Fibroblast of skin of scalp (primary cell): Measurements from ENCODE around the gene ISYNA1.

Experiments used
- DNase-seq: peaks from one replicate; pipeline ENCODE4 v3.0.0-alpha.2; 2013

The ISYNA1 gene

DNA sequence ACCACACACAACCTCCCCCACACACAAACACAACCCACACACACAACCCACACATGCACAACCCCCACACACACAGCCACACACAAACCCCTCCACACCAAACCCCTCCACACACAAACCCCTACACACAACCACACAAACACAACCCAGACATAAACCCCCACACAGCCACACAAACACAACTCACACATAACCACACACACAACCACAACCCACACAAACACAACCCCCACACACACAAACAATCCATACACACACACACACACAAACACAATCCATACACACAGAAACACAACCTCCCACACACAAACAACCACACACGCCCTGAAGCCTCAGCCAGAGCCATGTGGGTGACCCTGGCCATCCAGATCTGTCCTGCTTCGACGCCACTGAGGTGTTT is 30.0 kb upstream of the ISYNA1 start:
- DNase-seq, result no peak

DNA sequence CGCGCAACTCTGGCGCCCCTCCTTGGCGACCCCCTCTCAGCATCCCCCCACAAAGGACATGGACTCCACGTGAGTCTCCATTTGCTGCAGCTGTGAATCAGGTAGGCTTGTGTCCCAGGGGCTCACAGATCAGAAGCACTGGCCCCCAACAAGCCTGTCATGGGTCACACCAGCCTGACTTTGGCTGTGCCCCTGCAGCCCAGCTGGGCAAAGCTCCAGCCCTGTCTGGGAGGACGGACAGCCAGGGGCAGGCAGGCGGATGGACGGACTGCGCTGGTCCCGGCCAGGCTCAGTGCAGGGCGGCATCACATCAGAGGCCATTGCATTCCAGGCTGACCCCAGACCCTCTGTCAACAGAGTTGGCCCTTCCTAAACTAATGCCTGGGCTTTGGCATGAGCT is 28.4 kb upstream of the ISYNA1 start:
- DNase-seq, result no peak

DNA sequence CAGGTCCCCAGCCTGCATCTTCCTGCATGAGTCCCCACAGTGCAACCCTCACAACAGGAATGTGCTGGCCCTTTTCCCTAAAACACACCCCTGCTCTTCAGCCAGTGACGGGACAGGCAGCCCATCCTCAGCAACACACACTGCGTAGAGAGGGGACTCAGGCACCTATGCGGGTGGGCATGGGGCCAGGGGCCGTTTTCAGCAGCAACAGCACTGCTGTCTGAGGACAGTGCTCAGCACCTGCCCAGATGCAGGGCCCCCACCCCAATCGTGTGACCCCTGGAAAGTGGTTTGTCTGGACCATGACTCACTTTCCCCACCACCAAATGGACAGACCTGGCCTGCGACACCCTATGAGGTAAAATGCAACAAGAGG is 28.0 kb upstream of the ISYNA1 start:
- DNase-seq, result no peak

DNA sequence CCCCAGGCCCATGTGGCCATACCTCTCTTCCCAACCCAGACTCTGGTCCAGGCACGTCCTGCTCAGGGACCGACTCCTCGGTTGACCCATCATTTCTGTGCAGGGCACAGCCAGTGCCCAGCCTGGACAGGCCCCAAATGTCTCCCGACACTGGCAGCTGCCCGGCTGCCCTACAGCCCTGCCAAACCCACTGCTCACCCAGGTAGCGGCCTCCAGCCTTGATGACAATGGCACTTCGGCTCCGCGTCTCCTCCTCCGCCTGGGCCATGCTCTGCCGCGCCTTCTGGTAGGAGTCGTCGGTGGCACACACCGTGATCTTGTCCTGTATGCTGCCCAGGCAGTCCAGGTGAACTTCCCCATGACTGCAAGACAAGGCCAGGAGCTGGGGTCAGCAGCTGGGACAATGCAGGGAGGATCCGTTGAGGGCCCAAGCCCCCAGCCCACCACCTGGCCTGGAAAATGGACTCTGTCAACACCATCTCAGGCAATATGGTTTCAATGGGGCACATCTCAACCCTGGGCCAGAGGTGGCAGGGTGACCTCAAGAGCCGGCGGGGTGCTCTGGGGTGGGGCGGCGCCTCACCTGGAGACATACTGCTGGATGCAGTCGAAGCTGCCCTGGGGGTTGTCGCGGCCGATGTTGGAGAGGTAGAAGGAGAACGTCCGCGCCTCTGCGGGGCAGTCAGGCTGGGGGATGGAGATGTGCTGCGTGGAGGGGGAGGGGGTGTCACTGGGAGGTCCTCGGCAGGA is 27.5 kb upstream of the ISYNA1 start:
- DNase-seq, result no peak

DNA sequence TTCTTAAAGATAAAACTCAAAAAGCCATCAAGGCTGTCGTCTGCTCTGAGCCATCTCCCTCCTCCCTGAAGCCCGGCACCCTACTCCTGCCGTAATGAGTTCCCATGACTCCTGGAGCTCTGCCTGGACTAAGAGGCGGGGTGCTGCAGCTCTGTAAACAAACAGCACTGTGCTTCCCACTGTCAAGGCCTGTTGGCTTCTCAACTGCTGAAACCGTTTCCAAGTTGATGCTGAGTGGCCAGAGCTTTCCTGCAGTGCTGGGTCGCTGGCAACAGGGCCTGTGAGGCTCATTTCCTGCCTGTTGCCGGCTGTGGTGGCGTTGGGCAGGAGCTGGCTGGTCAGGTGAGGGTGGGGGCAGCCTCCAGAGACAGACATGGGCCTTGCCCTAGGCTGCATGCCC is 26.7 kb upstream of the ISYNA1 start:
- DNase-seq, result peak; percentile 46

DNA sequence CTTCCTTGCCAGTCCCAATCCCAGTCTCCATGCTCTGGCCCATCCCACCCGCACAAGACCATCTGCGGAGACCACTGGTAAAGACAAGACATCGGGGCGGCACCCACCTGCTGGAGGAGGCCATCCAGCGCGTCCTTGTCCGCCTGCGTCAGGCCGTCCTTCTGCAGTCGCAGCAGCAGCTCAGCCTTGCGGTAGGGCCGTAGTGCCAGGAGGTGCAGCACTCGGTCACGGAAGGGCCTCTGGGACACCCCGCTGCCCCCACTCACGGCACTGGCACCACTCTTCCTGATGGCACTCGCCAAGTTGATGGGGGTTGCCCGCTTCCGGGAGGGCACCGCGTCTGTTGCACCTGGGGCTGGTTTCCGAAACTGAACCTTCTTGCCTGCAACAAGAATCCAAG is 23.5 kb upstream of the ISYNA1 start:
- DNase-seq, result no peak

DNA sequence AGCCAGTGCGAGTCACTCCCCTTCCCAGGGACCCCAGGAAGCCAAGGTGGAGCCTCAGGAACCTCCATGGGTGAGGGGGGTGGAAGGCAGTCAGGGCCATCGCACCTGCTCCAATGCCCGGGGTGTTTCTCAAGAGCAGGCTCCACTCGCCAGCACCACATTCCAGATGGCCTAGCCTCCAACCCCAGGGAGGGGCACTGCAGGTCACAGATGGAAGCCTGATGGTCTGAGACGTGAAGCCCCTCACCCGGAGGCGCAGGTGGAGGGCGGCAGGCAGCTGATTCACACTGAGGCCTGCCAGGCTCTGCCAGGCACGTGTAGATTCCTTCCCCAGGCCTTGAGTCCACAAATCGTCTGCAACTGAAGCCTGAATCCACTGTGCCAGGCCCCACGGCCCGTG is 23.0 kb upstream of the ISYNA1 start:
- no peak for DNase-seq

DNA sequence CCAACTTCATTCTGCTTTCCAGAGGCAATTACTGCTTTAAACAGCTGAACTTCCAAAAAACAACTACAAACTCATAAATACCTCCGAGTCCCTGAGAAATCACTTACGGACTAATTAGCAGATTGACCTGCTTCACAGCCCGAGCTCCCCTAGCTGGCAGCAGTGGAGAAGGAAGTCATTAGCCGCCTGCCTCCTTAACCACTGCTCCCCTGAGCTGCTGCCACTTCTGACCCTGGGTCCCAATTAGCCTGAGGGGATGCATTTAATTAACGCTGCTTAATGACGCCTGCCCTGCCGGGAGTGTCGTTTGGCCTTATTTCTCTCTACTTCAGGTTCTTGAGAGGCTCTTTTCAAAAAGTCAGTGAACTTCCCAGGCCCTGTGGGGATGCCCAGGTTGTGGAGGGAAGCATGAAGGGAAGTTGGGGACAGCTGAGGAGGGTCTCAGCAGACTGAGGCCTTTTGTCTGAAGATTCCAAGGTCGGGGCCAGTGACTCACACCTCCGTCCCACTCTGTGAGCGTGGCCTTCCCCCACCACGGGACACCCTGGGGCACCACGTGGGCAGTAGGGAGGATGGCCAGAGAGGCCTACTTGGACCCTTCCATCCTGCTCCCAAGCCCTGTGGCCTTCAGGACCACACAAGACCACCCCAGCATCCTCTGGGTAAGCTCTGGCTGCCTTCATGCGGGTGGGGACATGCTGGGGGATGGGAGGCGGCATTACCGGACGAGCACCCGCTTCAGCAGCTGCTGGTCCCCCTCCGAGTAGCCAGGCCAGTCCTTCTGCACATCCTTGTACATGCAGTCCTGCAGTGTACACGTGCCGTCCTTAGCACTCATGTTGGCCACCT is 19.8 kb upstream of the ISYNA1 start:
- DNase-seq, result no peak

DNA sequence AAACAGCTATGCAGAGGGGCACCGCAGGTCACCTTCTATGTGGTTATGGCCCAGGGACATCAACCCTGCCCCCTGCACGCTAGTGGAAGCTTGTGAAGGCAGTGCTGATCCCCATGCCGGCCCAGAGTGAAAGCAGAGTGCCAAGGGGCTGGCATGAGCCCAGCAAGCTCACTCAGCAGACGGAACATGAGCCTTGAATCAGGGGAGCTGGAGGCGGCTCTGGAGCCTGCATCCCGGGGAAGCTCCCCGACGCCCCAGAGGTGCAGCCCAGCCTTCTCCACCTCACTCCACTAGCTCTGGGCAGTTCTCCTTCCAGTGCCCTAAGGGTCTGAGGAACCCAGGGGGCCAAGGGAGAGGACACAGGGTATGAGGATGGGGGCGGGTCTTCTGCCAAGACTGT is 19.0 kb upstream of the ISYNA1 start:
- DNase-seq, result no peak

DNA sequence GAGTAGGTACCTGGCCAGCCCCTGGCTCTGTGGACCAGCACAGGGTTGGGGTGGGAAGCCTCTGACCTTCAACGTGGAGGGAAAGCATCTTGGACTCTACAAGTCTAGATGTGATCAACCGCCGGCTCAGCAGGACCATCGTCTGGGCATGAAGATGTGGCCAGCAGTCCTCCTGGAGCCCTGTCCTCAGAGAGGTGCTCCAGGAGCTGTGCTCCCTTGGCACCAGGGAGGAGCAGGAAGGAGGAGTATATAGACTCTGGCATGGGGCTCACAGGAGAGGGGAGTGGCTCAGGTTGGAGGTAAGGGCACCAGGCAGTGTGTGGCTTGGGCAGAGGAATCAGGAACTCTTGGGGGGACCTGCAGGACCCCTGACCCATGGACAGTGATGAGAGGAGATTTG is 18.3 kb upstream of the ISYNA1 start:
- DNase-seq, result no peak

DNA sequence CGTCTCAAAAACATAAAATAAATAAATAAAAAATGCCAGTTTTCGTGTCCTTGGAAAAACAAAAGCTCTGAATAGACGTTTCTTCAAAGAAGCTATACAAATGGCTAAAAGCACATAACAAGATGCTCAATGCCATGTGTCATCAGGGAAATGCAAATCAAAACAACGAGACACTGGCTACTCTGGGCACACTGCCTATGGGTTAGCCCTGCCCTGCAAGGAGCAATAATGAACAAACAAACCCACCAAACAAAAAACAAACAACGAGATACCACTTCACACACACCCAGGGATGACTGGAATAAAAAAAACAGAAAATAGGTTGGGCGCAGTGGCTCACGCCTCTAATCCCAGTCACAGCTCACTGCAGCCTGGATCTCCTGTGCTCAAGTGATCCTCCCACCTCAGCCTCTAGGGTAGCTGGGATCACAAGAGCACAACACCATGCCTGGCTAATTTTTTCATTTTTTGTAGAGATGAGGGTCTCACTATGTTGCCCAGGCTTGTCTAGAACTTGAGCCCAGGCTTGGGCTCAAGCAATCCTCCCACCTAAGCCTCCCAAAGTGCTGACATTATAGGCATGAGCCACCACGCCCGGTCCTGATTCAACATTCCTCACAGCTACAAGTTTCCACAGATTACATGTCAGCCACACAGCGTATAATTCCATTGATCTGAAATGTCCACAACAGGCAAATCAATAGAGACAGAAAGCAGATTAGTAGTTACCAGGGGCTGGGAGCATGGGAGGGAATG is 15.5 kb upstream of the ISYNA1 start:
- DNase-seq, result peak; percentile 52

DNA sequence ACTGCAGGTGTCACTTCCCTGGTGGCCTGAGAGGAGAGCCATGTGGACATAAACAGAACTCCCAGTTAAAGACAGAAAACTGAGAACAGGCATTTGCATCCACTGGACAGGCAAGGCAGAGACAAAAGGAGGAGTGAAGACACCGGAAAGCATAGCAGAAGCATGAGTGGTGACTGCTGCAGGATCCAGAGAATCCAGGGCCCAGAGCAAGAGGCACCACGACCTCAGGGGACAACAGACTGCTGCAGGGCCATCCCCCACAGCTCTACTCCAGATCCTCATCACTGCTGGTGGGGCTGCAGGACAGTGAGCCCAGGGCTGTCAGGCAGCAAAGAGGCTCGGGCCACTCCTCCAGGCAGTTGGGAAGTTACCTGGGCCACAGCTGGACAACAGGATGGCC is 14.5 kb upstream of the ISYNA1 start:
- no peak for DNase-seq

DNA sequence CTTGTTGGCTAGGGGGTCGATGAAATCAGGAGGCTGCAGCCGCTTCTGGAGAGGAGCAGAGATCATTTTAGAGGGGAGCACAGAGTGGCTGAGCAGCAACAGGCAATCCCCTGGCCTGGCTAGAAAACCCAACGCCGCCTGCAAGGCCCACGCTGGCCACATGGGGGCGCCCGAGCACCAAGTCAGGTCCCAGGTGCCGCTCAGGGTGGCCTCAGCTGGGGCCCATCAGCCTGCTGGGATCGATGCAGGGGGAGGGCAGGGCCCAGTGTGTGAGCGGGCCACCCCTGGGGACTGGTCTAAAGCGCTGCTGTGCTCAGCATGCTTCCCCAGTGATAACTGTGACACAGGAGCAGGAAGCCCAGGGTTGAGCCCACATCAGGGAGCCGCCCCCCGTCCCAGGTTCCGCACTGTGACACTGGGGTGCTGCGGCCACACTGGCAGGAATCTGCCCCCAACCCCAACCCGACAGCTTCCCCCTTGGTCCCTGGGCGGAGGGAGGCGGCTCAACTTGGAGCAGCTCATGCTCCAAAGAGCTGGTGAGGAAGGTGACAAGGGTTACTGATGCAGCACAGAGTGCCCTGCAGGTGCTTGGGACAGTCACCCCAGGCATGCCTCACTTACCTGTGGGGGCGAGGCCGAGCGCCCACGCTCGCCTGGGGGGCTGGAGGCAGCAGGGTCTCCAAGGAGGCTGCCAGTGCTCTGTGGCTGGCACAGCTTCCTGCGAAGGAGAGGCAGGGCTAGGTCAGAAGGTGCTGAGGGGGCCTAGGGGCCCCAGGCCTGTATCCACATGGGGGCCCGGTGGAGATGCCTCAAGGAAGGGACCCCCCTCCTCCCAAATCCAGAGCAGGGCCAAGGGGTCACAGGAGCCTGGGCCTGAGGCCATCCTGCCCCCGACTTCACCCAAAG is 13.3 kb upstream of the ISYNA1 start:
- peak; percentile 79 for DNase-seq

DNA sequence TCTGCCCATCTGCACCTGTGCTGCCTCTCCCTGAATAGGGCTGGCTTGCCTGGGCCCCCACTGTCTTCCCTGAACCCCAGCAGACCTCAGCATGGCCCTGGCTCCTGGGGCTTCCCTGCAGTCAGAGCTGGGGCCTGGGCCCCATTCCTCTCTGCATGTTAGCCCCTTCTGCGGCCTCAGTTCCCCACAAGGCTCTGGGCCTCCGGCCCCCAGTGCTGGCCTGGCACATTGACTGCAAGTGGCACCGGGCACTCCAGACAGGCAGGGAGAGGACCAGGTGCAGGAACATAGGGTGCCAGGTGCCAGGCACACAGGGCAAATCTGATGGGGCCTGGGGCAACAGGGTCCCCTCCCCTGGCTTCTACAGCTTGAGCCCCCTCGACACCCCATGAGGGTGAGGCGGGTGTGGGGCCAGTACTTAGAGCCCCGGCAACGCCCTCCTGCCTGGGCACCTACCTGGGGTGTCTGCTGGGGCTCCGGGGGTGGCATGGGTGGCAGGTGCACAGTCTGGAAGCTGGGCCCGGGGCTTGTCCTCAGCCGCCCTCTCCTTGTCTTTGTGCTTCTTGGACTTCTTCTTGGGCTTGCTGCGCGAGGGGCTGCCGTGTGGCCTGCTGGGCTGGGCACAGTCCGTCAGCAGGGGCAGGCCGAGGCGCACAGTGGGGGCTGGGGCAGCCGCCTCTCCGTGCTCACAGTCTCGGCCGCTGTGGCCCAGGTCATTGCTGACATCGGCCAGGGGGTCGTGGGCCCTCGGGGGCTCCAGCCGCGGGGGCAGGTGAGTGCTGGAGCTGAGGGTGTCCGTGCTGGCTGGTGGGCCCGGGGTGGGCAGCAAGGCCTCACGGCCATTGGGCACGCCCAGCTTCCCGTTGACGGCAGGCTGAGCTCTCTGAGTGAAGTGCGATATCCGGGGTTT is 12.3 kb upstream of the ISYNA1 start:
- no peak for DNase-seq

DNA sequence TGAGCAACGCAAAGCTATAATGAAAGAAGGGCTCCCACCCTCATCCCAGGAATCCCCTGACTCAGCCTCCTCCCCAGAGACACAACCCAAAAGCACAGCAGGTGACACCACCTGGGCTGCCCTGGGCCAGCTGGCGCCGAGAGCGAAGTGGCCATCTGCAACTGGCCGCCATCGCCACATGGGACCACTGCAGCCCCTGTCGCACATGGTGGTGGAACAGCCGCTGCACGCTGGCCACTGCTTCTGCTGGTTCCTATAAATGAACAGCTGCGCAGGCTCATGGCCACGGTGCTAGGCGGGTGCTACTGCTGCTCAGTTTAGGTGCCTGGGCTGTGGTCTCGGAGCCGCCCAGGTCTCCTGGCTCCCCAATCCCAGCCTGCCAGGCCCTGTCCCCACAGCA is 11.6 kb upstream of the ISYNA1 start:
- DNase-seq, result no peak

DNA sequence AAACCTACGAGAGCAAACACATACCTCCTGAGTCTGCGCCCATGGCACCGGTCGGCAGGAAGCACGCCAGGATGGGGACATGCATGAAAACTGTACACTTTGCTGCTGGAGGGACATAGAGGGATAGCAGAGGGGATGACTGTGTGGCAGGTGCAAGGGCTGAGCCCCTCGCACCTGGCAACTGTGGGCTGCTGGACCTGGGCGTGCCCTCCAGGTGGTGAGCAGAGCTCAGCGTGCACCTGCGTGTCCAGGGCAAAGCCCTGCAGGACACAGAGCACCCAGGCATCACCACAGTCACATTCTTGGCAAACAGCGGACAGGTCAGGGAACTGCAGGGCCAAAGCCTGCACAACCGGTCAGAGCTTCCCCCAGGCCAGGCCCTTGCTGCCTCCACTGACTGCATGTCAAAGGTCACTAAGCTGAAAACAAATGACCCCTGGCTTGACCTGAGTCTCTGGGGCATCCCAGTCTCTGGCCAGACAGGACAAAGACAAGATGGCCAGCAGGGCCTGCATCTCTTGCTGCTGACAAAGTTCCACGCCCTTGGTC is 9.0 kb upstream of the ISYNA1 start:
- no peak for DNase-seq

DNA sequence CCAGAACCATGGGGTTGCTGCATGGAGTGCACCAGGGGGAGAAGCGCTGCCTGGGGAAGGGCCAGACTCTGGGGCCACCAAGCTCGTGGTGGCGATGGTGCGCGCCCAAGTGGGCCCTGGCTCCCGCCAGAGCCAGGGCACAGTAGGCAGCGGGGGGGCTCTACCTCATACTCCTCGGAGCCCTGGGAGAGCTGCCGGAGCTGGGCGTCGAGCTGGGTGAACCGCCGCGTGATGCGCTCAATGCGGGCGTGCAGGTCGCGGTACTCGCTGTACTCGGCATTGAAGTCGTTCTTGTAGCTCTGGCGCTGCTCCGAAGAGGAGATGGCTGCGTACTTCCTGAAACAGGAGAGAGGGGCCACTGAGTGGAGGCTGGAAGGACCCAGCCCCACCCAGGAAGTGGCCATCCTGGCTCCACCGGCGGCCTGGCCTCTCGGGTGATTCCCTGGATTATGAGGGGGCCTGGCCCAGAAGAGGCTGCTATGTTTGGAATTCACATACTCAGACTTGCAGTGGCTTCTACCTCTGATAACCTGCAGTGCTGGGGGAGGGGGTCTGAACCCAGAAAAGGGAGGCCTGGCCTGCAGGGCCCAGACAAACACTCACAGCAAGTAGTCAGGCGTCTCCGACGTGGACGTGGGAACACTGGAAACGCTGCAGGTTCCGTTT is 8.3 kb upstream of the ISYNA1 start:
- no peak for DNase-seq

DNA sequence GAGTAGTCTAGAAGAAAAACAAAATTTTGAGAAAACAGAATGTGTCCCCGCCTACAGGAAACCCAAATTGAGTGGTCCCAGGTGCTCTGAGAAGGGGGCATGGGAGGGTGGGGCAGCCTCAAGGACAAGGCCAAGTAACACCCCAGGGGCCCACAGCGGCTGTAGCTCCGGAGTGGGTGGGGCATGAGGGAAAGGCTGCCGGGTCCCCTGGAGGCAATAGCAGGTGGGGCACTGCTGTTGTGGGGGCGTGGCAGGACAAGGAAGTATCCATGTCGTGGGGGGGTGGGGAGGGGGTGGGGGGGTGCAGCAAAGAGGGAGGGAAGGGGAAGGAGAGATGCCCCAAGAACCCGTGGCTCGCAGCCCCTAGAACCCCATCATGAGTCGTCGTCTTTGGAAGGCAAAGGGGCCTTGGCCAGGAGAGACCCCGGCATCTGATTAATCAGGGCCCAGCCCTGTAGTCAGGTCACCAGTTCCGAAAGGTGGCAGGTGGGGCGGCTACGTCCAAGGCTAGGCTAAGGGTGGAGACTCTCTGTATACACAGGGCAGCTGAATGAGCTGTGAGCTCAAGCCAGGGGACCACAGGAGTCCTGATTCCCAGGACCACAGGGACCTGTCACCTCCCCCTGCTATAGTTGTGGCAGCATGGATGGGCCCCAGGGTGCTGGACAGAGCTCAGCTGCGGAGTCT is 7.5 kb upstream of the ISYNA1 start:
- no peak for DNase-seq

DNA sequence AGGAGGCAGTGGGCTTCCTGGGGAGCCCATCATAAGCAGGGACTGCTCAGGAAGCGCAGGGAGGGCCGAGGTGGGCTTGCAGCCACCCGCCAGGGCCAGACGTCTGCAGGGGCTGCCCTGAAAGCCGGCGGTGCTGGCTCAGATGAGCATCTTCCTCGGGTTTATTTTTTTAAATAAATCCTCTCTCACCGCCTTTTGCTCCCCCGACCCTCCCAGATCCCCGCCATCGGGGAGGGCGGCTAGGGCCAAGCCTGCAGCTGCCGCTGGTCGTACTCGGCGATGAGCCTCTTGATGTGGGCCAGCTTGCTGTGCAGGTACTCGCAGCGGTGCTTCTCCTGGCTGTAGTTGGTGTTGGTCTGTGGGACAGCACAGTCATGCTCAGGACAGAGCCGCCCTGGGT is 6.6 kb upstream of the ISYNA1 start:
- DNase-seq, result no peak

DNA sequence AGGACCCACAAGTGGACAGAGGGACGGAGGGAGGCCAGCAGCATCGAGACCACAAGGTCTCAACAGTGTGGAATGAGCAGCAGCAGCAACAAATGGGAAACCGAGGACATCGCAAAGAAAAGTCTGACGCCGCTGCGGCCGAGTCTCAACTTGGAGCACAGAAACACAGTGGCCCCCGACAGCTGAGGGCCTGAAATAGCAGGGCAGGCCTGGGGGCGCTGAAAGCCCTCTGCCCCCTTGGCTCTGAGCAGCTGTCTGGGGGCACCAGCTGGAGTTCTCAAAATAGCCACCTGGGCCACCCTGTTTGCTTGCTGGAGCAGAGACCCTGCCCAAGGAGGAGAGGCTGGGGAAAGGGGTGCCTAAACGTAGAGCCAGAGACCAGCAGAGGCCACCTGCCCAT is 5.9 kb upstream of the ISYNA1 start:
- DNase-seq, result no peak
